H9 (cell line): ENCODE data around the gene TSFM. TPM values are rescaled to one million over a fixed set of nuclear protein-coding genes. Genes with fewer than 3 reads are reported as not detected.

Experiments
- DNase-seq: peaks from one replicate; pipeline ENCODE4 v3.0.0-alpha.2; 2017
- H2AFZ ChIP-seq: one replicate; pipeline ENCODE4 v1.6.1; 2013; ENCODE audit warnings: mild to moderate bottlenecking, low read length, control low read depth, moderate library complexity
- H2AK5ac ChIP-seq: 2 replicates; pipeline ENCODE4 v1.6.1; 2013; ENCODE audit warnings: low read length, control low read depth, mixed read lengths; ENCODE audit not compliant: insufficient read length
- H2BK120ac ChIP-seq: one replicate; pipeline ENCODE4 v1.6.1; 2013; ENCODE audit warnings: low read depth, mild to moderate bottlenecking, low read length, control low read depth, inconsistent platforms; ENCODE audit not compliant: poor library complexity, severe bottlenecking
- H2BK12ac ChIP-seq: 2 replicates; pipeline ENCODE4 v1.6.1; 2013; ENCODE audit warnings: low read length, control low read depth, mixed read lengths, low read depth; ENCODE audit not compliant: insufficient read length
- H2BK15ac ChIP-seq: 2 replicates; pipeline ENCODE4 v1.6.1; 2013; ENCODE audit warnings: low read depth, low read length, control low read depth
- H2BK20ac ChIP-seq: one replicate; pipeline ENCODE4 v1.6.1; 2013; ENCODE audit warnings: low read depth, mild to moderate bottlenecking, low read length, control low read depth, inconsistent platforms; ENCODE audit not compliant: poor library complexity, severe bottlenecking
- H2BK5ac ChIP-seq: 2 replicates; pipeline ENCODE4 v1.6.1; 2013; ENCODE audit warnings: low read length, control low read depth, mixed read lengths; ENCODE audit not compliant: insufficient read length
- H3K14ac ChIP-seq: 2 replicates; pipeline ENCODE4 v1.6.1; 2013; ENCODE audit warnings: low read length, control low read depth; ENCODE audit not compliant: insufficient read depth
- H3K18ac ChIP-seq: 2 replicates; pipeline ENCODE4 v1.6.1; 2013; ENCODE audit warnings: low read depth, mild to moderate bottlenecking, mixed read lengths, low read length, control low read depth; ENCODE audit not compliant: insufficient read length
- H3K23ac ChIP-seq: 2 replicates; pipeline ENCODE4 v1.6.1; 2013; ENCODE audit warnings: low read length, control low read depth, mixed read lengths, low read depth; ENCODE audit not compliant: insufficient read length
- H3K23me2 ChIP-seq: 2 replicates; pipeline ENCODE4 v1.6.1; 2013; ENCODE audit warnings: low read depth, mild to moderate bottlenecking, mixed read lengths, low read length, control low read depth; ENCODE audit not compliant: insufficient read length, poor library complexity, severe bottlenecking
- H3K27ac ChIP-seq: 2 replicates; pipeline ENCODE4 v1.5.1; 2013; ENCODE audit warnings: low read length, control low read depth, mixed read lengths, low read depth; ENCODE audit not compliant: insufficient read length
- H3K27me3 ChIP-seq: 2 replicates; pipeline ENCODE4 v1.6.1; 2013; ENCODE audit warnings: low read length, control low read depth, inconsistent platforms; ENCODE audit not compliant: insufficient read depth
- H3K4ac ChIP-seq: 2 replicates; pipeline ENCODE4 v1.6.1; 2013; ENCODE audit warnings: low read depth, mild to moderate bottlenecking, control low read depth, inconsistent platforms, low read length, moderate library complexity
- H3K4me1 ChIP-seq: 2 replicates; pipeline ENCODE4 v1.6.1; 2013; ENCODE audit warnings: low read length, control low read depth, inconsistent platforms; ENCODE audit not compliant: insufficient read depth
- H3K4me2 ChIP-seq: 2 replicates; pipeline ENCODE4 v1.6.1; 2013; ENCODE audit warnings: low read length, control low read depth, mixed read lengths; ENCODE audit not compliant: insufficient read length, insufficient read depth
- H3K56ac ChIP-seq: 2 replicates; pipeline ENCODE4 v1.6.1; 2013; ENCODE audit warnings: low read depth, mild to moderate bottlenecking, mixed read lengths, low read length, control low read depth; ENCODE audit not compliant: insufficient read length
- H3K79me1 ChIP-seq: 2 replicates; pipeline ENCODE4 v1.6.1; 2013; ENCODE audit warnings: low read depth, mild to moderate bottlenecking, moderate library complexity, low read length, control low read depth, inconsistent platforms; ENCODE audit not compliant: insufficient read depth, poor library complexity, severe bottlenecking
- H3K79me2 ChIP-seq: 2 replicates; pipeline ENCODE4 v1.6.1; 2013; ENCODE audit warnings: low read length, control low read depth, inconsistent platforms; ENCODE audit not compliant: insufficient read depth
- H3K9ac ChIP-seq: 2 replicates; pipeline ENCODE4 v1.6.1; 2013; ENCODE audit warnings: low read length, control low read depth, mixed read lengths; ENCODE audit not compliant: insufficient read length; ENCODE audit errors: extremely low read depth
- H3K9me3 ChIP-seq: one replicate; pipeline ENCODE4 v1.6.1; 2013; ENCODE audit warnings: low read depth, low read length, inconsistent platforms; ENCODE audit not compliant: control insufficient read depth
- H3T11ph ChIP-seq: one replicate; pipeline ENCODE4 v1.6.1; 2013; ENCODE audit warnings: mild to moderate bottlenecking, low read length, control low read depth, inconsistent platforms
- H4K20me1 ChIP-seq: one replicate; pipeline ENCODE4 v1.6.1; 2013; ENCODE audit not compliant: control insufficient read depth, insufficient read length, insufficient read depth
- H4K5ac ChIP-seq: 2 replicates; pipeline ENCODE4 v1.6.1; 2013; ENCODE audit warnings: low read depth, mild to moderate bottlenecking, mixed read lengths, low read length, control low read depth; ENCODE audit not compliant: insufficient read length
- H4K8ac ChIP-seq: replicated peaks from 2 replicates; pipeline ENCODE4 v1.6.1; 2013; ENCODE audit warnings: low read length, control low read depth, mixed read lengths, low read depth; ENCODE audit not compliant: insufficient read length
- H4K91ac ChIP-seq: 2 replicates; pipeline ENCODE4 v1.6.1; 2013; ENCODE audit warnings: low read depth, mild to moderate bottlenecking, moderate library complexity, mixed read lengths, low read length, control low read depth; ENCODE audit not compliant: insufficient read length
- H3K27ac Mint-ChIP-seq, 3 experiments: 2 replicates in 2 of 3; 3 replicates in 1 of 3; pipeline ENCODE4 v1.8.0; 2020 to 2021; ENCODE audit warnings: mixed read lengths in 3 of 3, mild to moderate bottlenecking in 1 of 3, moderate library complexity in 1 of 3
- H3K27me3 Mint-ChIP-seq: 2 replicates; pipeline ENCODE4 v1.8.0; 2021; ENCODE audit warnings: low read depth, mild to moderate bottlenecking, moderate library complexity, mixed read lengths
- H3K36me3 Mint-ChIP-seq, 3 experiments: 2 replicates in 2 of 3; 3 replicates in 1 of 3; pipeline ENCODE4 v1.8.0; 2020 to 2021; ENCODE audit warnings: low read depth in 3 of 3, mixed read lengths in 3 of 3; ENCODE audit not compliant: insufficient read depth in 1 of 3
- H3K4me1 Mint-ChIP-seq, 2 experiments: 2 replicates each; pipeline ENCODE4 v1.8.0; 2020; ENCODE audit warnings: mixed read lengths in 2 of 2
- H3K4me3 Mint-ChIP-seq, 2 experiments: 2 replicates in 1 of 2; 3 replicates in 1 of 2; pipeline ENCODE4 v1.8.0; 2020 to 2021; ENCODE audit warnings: mild to moderate bottlenecking in 2 of 2, mixed read lengths in 2 of 2, moderate library complexity in 1 of 2
- H3K9me3 Mint-ChIP-seq, 2 experiments: 2 replicates in 1 of 2; 3 replicates in 1 of 2; pipeline ENCODE4 v1.8.0; 2020; ENCODE audit warnings: mild to moderate bottlenecking in 2 of 2, mixed read lengths in 2 of 2, moderate library complexity in 1 of 2
- CTCF ChIP-seq: fragments of 200-600 bp; sonication (generic); conservative IDR thresholded peaks from 3 replicates; pipeline ENCODE4 v1.8.0; 2021; ENCODE audit warnings: antibody characterized with exemption, mild to moderate bottlenecking
- WGBS: extraction: QIAGEN DNeasy Blood & Tissue Kit; methylation state at CpG from one replicate; pipeline ENCODE4 v1.1.7; 2013; ENCODE audit warnings: missing lambda C conversion rate, low lambda C conversion rate, mixed read lengths; ENCODE audit not compliant: insufficient read length; ENCODE audit errors: extremely low coverage; 5-methylcytosine and 5-hydroxymethylcytosine counted together
- total RNA-seq: library from RNA; stranded (reverse); gene quantifications from 2 replicates; pipeline ENCODE4 v1.2.1, GENCODE V29; 2021

Gene TSFM
- total RNA-seq, 1 experiment from 2014 or later: 50.2 TPM

GRCh38 chr12:57744194-57744776 is 38.3 kb upstream of the TSFM start:
- Histone ChIP-seq H4K8ac (no peak overlapping the region), H3K4ac (no peak overlapping the region), H3K27me3 (peaks cover 22% of the 10 kb centered on the region), H3K79me1 (no peaks in the 10 kb centered on the region), H2BK15ac (no peak overlapping the region), H3K4me2 (peak overlapping the region; percentile 70), H3K56ac (no peak overlapping the region), H2BK20ac (no peak overlapping the region), H2BK120ac (no peak overlapping the region), H2BK5ac (no peak overlapping the region), H3K23me2 (peaks cover 4% of the 10 kb centered on the region), H3K18ac (peak overlapping the region; percentile 21), H2BK12ac (no peak overlapping the region), H3K23ac (no peak overlapping the region), H3K9me3 (no peaks in the 10 kb centered on the region), H2AK5ac (no peak overlapping the region), H2AFZ (no peak overlapping the region), H4K5ac (no peak overlapping the region), H3K27ac (peak overlapping the region; percentile 4), H4K20me1 (no peaks in the 10 kb centered on the region), H3K4me1 (peaks cover 2% of the 10 kb centered on the region; the same call in 1 of the 2 replicates), H4K91ac (no peak overlapping the region), H3K79me2 (no peaks in the 10 kb centered on the region), H3T11ph (no peak overlapping the region), H3K9ac (no peak overlapping the region), H3K14ac (peak overlapping the region; percentile 21; the same call in 1 of the 2 replicates)
- Mint-ChIP-seq H3K4me3 (peak overlapping the region; percentile 86 to 92), H3K27me3 (peaks cover 41% of the 10 kb centered on the region), H3K27ac (peak overlapping the region; percentile 97 to 99 (median 99)), H3K9me3 (no peaks in the 10 kb centered on the region), H3K4me1 (peaks cover 17 to 20% of the 10 kb centered on the region in 2 experiments), H3K36me3 (peaks cover 14 to 38% (median 33%) of the 10 kb centered on the region in 3 experiments; a peak in 6 of 7 replicates)
- no peak for DNase-seq
- no CpG with 5 or more reads among the region's 21 CpGs for whole genome bisulfite sequencing
- no peak for TF ChIP-seq CTCF
